Measurements from ENCODE around the gene CDADC1. TPM values are rescaled to one million over a fixed set of nuclear protein-coding genes. Genes with fewer than 3 reads are reported as not detected.
"Not testable (repeated sequence)": the region's sequence is repeated elsewhere in the genome, so short reads cannot be mapped to it uniquely, and the experiment has no call there.

The CDADC1 gene
- total and polyA plus RNA-seq, 5 experiments from 2014 or later, result 7.8 to 13.3 (median 8.9) TPM

DNA sequence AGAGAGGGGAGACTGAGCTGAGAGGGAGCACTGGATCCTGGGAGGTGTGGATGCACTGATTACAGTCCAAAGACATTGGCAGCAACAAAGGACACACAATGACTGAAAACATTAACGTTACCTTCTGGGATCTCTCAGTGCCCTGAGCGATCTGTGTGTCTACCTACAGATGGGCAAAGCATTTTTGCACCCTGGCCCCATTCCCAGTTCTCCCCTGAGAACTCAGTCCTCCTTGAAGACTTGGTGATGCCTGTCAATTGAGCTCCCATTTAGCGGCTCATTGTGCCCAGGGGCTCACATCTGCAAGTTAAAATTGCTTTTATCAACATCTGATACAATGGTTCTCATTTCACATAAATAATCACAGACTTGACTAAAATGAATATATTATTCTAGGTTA is 62.5 kb downstream of the CDADC1 start:
- no peak overlapping the region for H3K27ac Mint-ChIP-seq
- POLR2A ChIA-PET, result interaction anchor here (0.5 kb wide), 1 partner anchor 46 kb away, joined by 4 read pairs; no protein-coding TSS in a partner anchor
- no peak for DNase-seq

DNA sequence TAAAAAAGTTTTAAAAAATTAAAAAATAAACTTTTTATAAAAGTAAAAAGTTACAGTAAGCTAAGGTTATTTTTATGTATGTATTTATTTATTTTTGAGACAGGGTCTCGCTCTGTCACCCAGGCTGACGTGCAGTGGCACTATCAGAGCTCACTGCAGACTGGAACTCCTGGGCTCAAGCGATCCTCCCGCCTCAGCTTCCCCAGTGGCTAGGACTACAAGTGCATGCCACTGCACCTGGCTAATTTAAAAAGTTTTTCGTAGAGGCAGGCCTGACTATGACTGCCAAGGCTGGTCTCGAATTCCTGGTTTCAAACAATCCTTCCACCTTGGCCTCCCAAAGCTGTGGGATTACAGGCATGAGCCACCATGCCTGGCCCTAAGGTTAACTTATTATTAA is 64.1 kb downstream of the CDADC1 start:
- peaks cover 0 to 10% (median 0%) of the 10 kb centered on the region in 3 donors for H3K36me3 Mint-ChIP-seq
- H3K27me3 Mint-ChIP-seq, result no peaks in the 10 kb centered on the region
- H3K4me3 Mint-ChIP-seq, result no peak overlapping the region
- H3K27ac Mint-ChIP-seq, result no peak overlapping the region
- H3K9me3 Mint-ChIP-seq, result no peaks in the 10 kb centered on the region
- POLR2A ChIA-PET, result no interaction called here
- DNase-seq (no peak), ATAC-seq (no peak)
- no peaks in the 10 kb centered on the region for H3K4me1 Mint-ChIP-seq

More for the DNA sequence above, 62.5 kb downstream of the CDADC1 start:
- Mint-ChIP-seq H3K4me1 (no peaks in the 10 kb centered on the region), H3K4me3 (no peak overlapping the region), H3K36me3 (peaks cover 0 to 10% (median 0%) of the 10 kb centered on the region in 3 donors), H3K27me3 (no peaks in the 10 kb centered on the region), H3K9me3 (no peaks in the 10 kb centered on the region)
- no peak for ATAC-seq

DNA sequence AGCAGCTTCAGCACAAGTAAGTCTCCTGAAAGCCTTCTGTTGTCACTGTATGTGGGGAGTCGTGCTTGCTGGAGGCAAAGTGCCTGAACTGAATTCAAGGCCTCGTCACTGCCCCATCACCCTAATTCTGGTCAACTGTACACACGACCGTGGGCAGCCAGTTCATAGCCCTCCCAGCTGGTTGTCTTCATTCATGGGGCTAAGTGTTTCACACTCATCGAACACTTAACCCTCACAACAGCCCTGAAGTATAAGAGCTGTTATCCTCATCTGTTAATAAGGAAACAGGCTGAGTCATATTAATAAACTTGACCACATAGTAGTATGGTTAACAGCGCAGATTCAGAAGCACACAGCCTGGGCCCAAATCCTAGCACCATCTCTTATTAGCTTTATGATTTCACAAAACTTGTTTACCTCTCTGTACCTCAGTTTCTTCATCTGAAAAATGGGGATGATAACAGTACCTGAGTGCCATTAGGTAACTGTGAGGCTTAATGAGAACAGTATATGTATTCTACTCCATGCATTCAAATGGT is 66.7 kb downstream of the CDADC1 start:
- Mint-ChIP-seq H3K4me1 (no peaks in the 10 kb centered on the region), H3K36me3 (peaks cover 0 to 12% (median 0%) of the 10 kb centered on the region in 3 donors), H3K27me3 (no peaks in the 10 kb centered on the region), H3K27ac (no peak overlapping the region), H3K9me3 (no peaks in the 10 kb centered on the region), H3K4me3 (no peak overlapping the region)
- ATAC-seq (no peak), DNase-seq (no peak)
- POLR2A ChIA-PET, result no interaction called here

DNA sequence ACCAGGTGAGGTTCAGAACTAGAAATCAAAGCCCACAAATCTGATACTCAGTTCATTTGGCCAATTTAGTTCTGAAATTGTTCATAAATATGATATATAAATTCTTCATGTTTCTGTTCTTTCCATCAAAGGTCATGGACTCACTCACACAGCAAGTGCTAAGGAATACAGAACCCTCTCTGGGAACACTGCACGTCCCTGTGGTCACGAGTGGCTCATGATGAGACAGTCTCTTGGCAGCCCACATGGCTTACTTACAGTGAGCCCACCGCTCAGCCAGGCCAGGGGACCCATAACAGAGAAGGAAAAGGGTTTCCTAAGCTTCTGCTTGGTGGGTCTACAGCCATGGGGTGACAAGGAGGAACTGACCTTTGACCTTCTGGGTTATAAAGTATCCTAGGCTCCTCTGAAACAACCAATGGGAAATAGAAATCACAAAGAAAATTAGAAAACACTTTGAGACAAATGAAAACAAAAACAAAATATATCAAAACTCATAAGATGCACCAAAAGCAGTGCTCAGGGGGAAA is 67.4 kb downstream of the CDADC1 start:
- Mint-ChIP-seq H3K4me1 (peaks cover 0 to 2% (median 0%) of the 10 kb centered on the region in 4 donors), H3K27me3 (no peaks in the 10 kb centered on the region), H3K9me3 (no peaks in the 10 kb centered on the region), H3K4me3 (no peak overlapping the region), H3K36me3 (peaks cover 0 to 7% (median 0%) of the 10 kb centered on the region in 3 donors), H3K27ac (no peak overlapping the region)
- POLR2A ChIA-PET, result no interaction called here
- ATAC-seq (no peak), DNase-seq (no peak)

DNA sequence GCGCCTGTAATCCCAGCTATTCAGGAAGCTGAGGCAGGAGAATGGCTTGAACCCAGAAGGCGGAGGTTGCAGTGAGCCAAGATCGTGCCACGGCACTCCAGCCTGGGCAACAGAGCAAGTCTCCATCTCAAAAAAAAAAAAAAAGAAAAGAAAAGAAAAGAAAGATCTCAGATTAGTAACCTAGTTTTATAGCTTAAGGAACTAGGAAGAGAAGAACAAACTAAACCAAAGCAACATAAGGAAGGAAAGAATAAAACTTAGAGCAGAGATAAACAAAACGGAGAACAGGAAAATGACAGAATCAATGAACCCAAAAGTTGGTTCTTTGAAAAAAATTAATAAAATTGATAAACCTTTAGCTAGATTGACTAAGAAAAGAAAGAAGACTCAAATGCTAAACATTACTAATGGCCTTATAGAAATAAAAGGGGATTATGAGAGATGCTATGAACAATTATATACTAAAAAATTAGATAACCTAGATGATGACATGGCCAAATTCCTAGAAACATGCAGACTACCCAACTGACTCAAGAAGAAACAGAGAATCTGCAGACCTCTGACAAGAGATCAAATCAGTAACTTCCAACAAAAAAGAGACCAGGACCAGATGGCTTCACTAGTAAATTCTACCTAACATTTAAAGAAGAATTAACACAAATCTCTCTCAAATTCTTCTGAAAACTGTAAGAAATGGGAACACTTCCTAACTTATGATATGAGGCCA is 68.2 kb downstream of the CDADC1 start:
- DNase-seq, result no peak
- POLR2A ChIA-PET, result interaction anchor here (0.7 kb wide), 2 partner anchors 17 to 29 kb away, joined by 3 read pairs; no protein-coding TSS in a partner anchor
- no peaks in the 10 kb centered on the region for H3K9me3 Mint-ChIP-seq

DNA sequence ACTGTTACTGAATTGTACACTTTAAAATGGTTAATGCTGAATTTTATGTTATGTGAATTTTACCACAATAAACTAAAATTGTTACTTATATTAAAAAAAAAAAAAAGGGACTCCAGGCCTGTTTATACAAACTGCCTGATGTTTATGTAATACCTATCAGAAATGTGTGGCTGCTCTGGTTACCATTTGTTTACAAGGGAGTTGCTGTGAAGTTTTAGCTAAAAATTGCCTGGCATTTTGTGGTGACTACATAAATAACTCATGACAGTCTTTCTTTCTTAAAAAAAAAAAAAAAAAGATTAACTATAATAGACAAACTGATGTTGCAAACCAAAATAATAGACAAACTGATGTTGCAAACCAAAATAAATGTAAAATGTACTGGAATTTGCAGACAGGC is 71.8 kb downstream of the CDADC1 start:
- DNase-seq, result no peak
- POLR2A ChIA-PET, result no interaction called here
- Mint-ChIP-seq H3K36me3 (peaks cover 0 to 2% (median 0%) of the 10 kb centered on the region in 3 donors), H3K27ac (no peak overlapping the region), H3K27me3 (no peaks in the 10 kb centered on the region), H3K4me3 (no peak overlapping the region), H3K9me3 (no peaks in the 10 kb centered on the region), H3K4me1 (peaks cover 8 to 16% (median 14%) of the 10 kb centered on the region in 4 donors)
- ATAC-seq, result no peak

More for the DNA sequence above, 68.2 kb downstream of the CDADC1 start:
- H3K4me1 Mint-ChIP-seq, result peaks cover 3 to 10% (median 7%) of the 10 kb centered on the region in 4 donors
- no peak overlapping the region for H3K27ac Mint-ChIP-seq
- peaks cover 0 to 3% (median 0%) of the 10 kb centered on the region in 3 donors for H3K36me3 Mint-ChIP-seq
- no peak overlapping the region for H3K4me3 Mint-ChIP-seq
- no peak for ATAC-seq
- no peaks in the 10 kb centered on the region for H3K27me3 Mint-ChIP-seq

DNA sequence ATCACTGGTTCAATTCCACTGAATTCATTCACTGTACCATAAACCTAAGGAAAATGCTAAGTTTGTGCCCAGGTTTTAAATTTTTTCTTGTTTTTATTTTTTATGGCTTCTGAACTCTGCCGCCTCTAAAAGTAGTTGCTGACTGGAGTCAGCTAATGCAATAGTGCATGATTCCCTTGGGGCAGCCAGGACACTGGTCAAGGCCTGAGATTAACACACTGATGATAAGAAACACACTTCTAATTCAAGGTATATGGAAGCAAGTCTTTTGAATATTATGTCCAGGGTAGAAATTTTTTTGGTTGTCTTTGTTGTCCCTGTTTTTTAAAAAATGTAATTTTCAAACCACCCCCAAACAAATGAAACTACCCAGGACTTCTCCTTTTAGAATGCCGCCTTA is 72.2 kb downstream of the CDADC1 start:
- peaks cover 0 to 2% (median 0%) of the 10 kb centered on the region in 3 donors for H3K36me3 Mint-ChIP-seq
- no peak overlapping the region for H3K4me3 Mint-ChIP-seq
- ATAC-seq (no peak), DNase-seq (no peak)
- POLR2A ChIA-PET, result no interaction called here
- H3K4me1 Mint-ChIP-seq, result peaks cover 8 to 16% (median 14%) of the 10 kb centered on the region in 4 donors
- peak overlapping the region in 1 of 10 donors; percentile 2 for H3K27ac Mint-ChIP-seq
- H3K9me3 Mint-ChIP-seq, result no peaks in the 10 kb centered on the region
- H3K27me3 Mint-ChIP-seq, result no peaks in the 10 kb centered on the region

DNA sequence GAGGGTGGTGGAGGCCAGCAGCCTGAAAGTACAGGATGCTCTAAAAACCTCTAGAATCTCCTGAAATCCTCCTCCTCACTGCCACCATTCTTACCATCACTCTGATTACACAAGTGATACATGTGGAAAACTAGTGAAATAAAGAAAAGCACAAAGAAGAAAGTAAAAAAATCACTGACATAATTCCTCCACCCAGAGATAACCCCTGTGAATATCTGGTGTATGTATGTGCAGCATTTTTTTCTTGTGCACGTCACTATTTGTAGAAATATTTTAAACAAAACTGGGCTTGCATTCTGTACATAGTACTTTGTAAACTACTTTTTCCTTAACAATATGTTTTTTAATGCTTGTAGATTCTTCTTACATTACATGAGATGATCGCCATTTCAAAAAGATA is 73.2 kb downstream of the CDADC1 start:
- peak overlapping the region in 4 of 10 donors; percentile 6 to 74 (median 54) for H3K27ac Mint-ChIP-seq
- H3K27me3 Mint-ChIP-seq, result no peaks in the 10 kb centered on the region
- H3K36me3 Mint-ChIP-seq, result peaks cover 0 to 2% (median 0%) of the 10 kb centered on the region in 3 donors
- H3K4me1 Mint-ChIP-seq, result peaks cover 8 to 16% (median 14%) of the 10 kb centered on the region in 4 donors
- no peaks in the 10 kb centered on the region for H3K9me3 Mint-ChIP-seq
- DNase-seq (no peak), ATAC-seq (no peak)
- no peak overlapping the region for H3K4me3 Mint-ChIP-seq
- POLR2A ChIA-PET, result no interaction called here

DNA sequence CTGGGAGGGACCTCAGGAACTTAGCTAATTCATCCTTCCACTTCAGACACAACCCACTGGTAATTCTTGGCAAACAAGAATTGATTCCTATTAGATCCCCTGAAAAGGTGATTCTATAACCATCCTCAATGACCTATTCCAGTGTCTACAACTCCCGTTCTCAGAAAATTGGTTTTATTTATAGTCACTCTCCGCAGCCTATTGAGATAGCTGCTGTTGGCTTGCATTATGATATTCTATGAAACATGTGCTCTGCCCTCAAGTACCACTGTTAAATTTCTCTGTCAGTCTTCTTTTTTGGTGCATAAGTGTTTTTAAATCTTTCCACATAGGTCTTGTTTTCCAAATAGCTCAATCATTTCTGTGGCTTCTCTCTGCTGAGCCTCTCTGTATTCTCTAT is 75.0 kb downstream of the CDADC1 start:
- DNase-seq (no peak), ATAC-seq (no peak)
- Mint-ChIP-seq H3K9me3 (no peaks in the 10 kb centered on the region), H3K27ac (no peak overlapping the region), H3K36me3 (peaks cover 0 to 2% (median 0%) of the 10 kb centered on the region in 3 donors), H3K27me3 (no peaks in the 10 kb centered on the region), H3K4me1 (peaks cover 8 to 16% (median 14%) of the 10 kb centered on the region in 4 donors), H3K4me3 (no peak overlapping the region)
- POLR2A ChIA-PET, result no interaction called here

DNA sequence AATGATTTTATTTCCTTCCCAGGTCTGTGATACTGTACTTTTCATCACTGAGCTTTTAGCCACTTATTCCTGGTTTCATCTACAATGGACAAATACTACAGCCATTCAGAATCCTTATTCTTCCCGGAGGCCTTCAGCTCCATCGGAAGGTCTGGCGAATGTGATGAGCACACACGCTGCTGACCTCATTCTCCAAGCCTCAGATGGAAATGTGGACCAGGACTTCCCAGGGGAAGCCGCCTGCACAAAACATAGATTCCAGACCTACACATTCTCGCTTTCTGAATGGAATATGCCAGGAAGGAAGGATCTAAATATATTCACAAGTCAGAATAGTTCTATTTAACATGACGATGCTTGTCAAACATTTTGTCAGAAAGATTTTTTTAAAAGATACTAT is 75.6 kb downstream of the CDADC1 start:
- Mint-ChIP-seq H3K4me1 (peaks cover 8 to 16% (median 14%) of the 10 kb centered on the region in 4 donors), H3K27ac (no peak overlapping the region), H3K4me3 (no peak overlapping the region), H3K36me3 (no peaks in the 10 kb centered on the region), H3K27me3 (no peaks in the 10 kb centered on the region), H3K9me3 (no peaks in the 10 kb centered on the region)
- ATAC-seq (no peak), DNase-seq (no peak)
- POLR2A ChIA-PET, result no interaction called here

DNA sequence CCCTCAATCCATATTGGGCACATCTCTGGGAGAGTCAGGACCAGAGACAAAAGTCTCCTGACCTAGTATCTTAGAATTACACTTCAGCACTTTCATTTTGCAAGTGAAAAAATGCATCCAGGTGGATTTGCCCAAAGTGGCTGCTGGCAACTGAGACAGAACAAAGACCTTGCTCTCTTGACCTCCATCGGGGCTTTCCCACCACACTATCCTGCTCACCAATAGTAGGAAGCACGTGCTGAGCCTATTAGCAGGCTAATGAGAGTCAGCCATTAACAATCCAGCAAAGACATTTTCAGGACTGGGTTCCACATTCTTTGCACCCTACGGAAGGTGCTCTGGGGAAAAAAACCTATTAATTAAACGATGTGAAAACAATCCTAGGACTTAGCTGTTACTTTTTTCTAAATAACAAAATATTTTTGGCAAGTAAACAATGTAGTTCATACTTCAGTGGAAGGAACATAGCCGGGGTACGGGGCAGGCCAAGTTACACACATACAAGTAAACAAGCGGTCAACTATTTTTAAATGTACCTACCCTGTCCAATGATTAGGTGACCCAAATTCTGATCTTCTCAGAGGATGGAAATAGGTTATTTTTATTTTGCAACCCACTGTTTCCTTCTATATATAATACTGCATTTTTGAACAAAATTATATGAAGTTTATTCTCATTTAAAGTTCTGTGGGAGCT is 78.6 kb downstream of the CDADC1 start:
- H3K36me3 Mint-ChIP-seq, result peaks cover 0 to 4% (median 0%) of the 10 kb centered on the region in 3 donors

DNA sequence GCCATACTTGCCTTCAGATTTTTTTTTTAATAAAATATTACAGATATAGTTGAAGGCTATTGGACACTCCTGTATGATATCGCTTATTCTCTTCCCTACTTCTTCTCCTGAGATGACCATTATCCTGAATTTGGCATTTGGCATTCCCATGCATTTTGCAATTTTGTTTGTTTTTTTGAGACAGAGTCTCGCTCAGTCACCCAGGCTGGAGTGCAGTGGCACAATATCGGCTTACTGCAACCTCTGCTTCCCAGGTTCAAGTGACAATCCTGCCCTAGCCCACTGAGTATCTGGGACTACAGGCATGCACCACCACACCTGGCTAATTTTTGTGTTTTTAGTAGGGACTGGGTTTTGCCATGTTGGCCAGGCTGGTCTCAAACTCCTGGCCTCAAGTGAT is 79.4 kb downstream of the CDADC1 start:
- ATAC-seq, H3K9me3 Mint-ChIP-seq, H3K27me3 Mint-ChIP-seq, POLR2A ChIA-PET, H3K4me3 Mint-ChIP-seq, H3K4me1 Mint-ChIP-seq, DNase-seq, H3K27ac Mint-ChIP-seq: not testable (repeated sequence)
- peaks cover 0 to 10% (median 2%) of the 10 kb centered on the region in 3 donors for H3K36me3 Mint-ChIP-seq

More for the DNA sequence above, 78.6 kb downstream of the CDADC1 start:
- no peak for ATAC-seq
- Mint-ChIP-seq H3K27me3 (no peaks in the 10 kb centered on the region), H3K4me3 (no peak overlapping the region), H3K9me3 (no peaks in the 10 kb centered on the region), H3K27ac (no peak overlapping the region), H3K4me1 (peaks cover under 1 to 3% (median 2%) of the 10 kb centered on the region in 4 donors)
- POLR2A ChIA-PET, result no interaction called here
- no peak for DNase-seq

All from naive thymus-derived CD8-positive, alpha-beta T cell (primary cell).